NCI-H748 (cell line): ENCODE data around the gene PRKCD.

ENCODE experiments used
- DNase-seq: peaks from one replicate; lab custom pipeline; 2025; ENCODE audit not compliant: unreplicated experiment; lab: John Stamatoyannopoulos, UW

The PRKCD gene

DNA sequence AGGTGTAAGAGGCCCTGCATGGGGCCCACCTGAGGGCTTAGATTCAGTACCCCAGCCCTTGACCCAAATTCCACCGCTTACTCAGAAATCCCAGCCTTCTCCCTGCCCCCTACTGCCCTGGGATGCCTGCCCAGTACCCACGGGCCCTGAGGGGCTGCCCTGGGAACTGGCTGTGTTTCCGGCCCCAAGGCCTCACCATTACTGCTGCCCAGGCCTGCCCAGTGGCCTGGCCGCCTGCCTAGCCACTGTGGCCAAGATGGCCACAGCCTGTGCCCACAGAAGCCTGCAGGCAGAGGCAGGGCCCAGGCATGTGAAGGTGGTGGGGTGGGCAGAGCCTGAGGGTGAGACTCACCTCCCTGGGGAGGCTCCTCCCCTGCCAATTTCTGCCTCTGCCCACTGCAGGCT is 6.1 kb upstream of the PRKCD start:
- no peak for DNase-seq

DNA sequence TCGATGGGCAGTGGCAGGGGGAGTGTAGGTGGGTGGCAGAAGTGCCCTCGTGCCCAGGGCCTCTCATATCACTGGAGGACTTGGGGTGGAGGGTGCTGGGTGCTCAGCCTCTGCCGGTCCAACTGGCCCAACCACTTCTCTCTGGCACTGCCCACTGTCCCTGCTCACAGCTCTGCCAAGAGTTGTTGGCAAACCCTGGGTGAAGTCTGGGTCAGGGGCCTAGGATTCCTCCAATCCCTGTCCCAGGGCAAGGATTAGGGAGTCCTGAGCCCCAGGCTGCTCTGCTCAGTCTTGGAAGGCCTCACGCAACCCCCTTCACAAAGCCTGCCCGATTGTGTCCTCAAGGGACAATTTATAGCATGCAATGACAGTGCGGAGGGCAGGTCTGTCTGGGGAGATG is 5.2 kb upstream of the PRKCD start:
- no peak for DNase-seq

GRCh38 chr3:53156368-53156834 is 4.6 kb upstream of the PRKCD start:
- DNase-seq, result no peak

DNA sequence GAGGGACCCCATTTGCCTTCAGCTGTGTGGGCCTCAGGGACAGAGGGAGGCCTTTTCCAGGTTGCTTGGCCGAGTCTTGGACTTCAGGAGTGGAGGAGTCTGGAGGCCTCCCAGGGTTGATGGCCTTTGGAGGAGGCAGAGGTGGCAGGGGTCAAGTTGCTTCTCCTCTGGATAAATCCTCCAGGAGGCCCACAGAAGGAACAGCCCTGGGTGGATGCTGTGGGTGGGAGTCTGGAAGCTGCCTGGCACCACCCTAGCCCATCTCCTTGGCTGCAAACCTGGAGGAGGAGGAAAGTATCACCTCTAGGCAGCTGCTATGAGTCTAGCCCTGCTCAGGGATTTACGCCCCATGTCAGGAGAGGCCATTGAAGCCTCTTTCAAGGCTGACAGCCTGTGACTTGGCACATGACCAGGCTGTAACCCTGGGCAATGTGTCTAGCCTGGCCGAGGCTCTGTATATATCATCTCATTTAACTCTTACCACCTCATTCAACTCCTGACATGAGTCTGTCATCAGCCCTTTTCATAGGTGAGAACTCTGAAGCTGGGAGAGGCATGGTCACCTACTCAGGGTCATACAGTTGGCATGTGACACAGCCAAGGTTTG is 2.9 kb upstream of the PRKCD start:
- DNase-seq, result no peak

- no peak for DNase-seq
These were observed 2.2 kb upstream of the PRKCD start for GRCh38 chr3:53158765-53159155.

GRCh38 chr3:53159156-53160060 is 1.6 kb upstream of the PRKCD start:
- no peak for DNase-seq

- DNase-seq, result no peak
These were observed 849 bp upstream of the PRKCD start for GRCh38 chr3:53160061-53160659.

- DNase-seq, result no peak
These were observed 426 bp downstream of the PRKCD start for GRCh38 chr3:53161450-53161819.

DNA sequence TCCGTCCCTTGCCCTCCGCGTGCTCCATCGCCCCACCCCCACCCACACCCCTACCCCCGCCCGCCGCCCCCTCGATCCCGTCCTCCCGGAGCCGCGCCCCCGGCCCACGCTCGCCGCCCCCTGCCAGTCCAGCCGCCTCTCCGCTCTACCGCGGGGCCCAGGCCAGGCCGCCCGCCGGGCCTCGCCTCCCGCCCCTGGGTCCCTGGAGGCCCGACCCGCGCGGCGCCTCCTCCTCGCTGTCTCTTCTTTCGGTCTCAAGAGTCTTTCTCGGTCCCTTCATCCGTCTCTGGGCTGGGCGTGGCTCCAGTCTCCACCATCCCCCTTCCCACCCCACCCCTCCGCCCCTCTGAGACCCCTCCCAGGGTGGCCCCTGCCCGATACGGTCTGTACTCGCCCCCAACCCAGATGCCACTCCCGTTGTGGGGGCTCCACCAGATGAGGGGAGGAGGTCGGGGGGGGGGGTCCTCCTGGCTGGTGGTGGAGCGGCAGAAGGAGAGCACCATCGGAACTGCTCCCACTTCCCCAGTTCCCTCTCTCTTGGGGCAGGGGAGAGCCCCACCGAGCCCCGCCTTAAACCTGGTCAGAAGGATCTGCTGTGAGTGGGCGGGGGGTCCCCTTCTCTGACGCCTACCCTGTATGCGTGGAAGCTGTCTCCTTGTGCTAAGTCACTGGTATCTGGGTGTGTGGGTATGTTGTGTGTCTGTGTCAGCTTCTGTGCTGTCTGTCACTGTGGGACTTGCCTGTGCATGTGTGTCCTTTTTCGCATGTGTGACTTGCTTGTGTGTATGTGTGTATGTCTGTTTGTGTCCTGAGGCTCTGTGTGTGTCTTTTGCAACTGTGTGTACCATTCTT is 1.0 kb downstream of the PRKCD start:
- peak; percentile 50 for DNase-seq

DNA sequence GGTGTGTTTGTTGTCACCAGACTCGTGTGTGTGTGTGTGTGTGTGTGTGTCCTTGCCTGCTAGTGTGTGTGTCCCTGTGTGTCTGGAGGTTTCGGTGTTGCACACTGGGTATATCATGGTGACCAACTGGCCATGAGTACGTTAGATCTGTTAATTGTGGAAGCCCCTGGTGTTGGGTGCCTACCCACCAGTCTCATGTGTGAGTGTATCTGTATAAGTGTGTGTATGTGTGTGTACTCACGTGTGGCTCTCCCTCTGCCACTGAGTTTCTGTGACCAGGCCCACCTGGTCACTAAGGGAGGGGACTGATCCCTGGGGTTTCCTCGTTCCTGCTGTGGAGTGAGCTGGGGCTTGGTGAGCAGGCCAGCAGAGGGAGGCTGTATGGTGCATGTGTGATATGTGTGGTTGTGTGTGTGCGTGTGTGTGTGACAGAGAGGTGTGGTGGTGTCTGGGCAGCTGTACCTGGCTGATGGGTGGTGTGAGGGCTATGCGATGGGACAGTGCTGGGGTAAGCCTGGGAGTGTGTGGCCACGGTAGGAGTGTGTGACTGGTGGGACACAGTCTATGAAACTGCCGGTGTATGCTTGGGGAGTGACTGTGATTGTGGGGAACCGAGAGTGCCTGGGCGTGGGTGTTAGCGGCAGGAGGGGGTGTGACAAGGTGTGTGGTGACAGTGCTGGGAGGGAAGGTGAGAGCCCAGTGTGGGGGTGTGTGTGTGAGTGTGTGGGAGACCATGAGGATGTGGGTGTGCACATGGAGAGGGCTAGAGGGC is 1.8 kb downstream of the PRKCD start:
- no peak for DNase-seq

DNA sequence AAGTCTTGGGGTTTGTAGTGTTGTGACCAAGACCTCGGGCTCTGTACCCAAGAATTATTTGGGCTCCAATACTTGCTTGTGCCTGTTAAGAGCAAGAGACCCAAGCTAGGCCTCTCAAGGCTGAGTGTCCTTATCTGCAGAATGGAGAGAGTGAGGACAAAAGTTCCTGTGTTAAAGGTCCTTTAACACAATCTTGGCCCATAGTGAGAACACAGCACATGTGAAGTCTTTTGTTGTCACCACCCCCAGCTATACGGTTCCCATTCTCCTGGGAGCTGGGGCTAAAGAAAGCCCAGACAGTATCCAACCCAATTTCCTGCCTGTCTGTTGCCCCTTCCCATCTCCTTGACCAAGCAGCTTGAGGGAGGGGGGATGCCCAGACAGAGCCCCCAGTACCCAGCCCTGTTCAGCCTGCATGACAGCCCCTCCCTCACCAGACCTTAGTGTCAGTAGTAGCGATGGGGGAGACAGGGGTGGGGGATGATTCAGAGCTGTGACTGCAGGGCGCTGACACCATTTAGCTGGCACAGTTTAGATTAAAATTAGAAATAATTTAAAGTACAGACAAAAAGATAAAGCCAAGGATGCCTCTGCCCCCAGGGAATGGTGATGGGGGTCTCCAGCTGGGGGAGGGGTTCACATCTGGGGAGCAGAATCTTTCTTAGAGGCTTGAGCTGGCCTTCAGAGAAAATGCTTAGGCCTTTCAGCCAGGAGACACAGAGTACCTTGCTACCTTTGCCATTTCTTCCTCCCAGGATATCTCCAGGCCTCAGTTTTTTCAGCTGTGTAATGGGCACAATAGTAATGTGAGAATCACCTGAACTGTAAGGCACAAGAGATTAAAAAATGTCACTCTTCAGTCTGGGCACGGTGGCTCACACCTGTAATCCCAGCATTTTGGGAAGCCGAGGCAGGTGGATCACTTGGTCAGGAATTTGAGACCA is 2.7 kb downstream of the PRKCD start:
- no peak for DNase-seq

DNA sequence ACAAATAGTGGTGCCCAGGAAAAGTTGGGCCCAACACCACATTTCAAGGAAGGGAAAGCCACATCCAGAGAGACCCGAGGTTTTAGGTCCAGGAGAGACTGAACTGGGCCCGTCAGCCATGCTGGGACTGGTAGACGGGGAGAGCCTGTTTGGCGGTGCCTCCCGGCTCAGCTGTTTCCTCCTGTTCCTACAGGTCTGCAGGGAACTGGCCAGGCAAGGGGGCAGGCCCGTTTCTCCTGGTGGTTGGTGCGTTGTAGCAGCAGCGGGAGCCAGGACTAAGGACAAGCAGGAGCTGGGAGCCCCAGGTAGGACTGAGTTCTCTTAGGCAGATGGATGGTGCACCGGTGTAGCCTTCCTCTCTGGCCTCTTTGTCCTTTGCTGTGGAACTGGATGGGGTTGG is 3.9 kb downstream of the PRKCD start:
- no peak for DNase-seq

DNA sequence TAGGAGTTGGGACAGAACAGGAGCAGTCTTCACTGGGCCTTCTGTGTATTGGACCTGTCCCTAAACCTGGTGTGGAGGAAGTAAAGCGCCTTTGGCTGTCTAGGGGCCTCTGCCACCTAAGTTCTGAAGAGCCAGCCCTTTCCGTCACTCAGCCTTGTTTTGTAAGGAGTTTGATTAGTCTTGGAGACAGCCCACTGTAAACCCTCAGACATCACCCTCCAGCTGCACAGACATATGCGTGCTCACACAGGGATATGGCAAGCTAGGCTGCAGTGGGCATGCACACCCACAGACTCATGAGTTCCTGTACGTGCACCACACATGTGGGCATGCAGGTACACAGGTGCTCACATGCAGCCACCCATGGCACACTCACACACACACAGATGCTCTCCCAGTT is 5.2 kb downstream of the PRKCD start:
- DNase-seq, result no peak

DNA sequence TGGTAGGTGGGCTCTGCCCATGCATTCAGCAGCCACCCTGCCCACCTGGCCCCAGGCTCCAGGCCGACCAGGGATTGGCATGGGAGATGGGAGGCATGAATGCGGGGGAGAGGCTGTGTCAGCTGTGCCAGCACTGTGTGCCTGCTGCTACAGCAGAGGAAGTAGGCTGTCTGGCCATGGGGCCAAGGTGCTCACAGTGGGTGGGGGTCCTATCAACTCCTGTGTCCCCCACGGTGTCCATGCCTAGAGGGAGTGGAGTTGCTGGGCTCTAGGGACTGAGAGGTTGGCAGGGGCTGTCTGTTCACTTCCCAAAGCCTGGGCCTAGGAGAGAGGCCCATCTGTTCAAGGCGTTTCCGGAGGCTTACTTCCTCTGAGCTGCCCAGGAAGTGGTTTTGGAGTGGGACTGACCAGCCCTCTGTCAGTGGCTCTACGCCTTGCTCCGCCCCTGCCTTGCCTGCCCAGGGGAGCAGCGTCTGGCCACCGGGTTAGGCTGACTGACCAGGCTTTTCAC is 5.8 kb downstream of the PRKCD start:
- no peak for DNase-seq

GRCh38 chr3:53167418-53168174 is 6.6 kb downstream of the PRKCD start:
- no peak for DNase-seq

DNA sequence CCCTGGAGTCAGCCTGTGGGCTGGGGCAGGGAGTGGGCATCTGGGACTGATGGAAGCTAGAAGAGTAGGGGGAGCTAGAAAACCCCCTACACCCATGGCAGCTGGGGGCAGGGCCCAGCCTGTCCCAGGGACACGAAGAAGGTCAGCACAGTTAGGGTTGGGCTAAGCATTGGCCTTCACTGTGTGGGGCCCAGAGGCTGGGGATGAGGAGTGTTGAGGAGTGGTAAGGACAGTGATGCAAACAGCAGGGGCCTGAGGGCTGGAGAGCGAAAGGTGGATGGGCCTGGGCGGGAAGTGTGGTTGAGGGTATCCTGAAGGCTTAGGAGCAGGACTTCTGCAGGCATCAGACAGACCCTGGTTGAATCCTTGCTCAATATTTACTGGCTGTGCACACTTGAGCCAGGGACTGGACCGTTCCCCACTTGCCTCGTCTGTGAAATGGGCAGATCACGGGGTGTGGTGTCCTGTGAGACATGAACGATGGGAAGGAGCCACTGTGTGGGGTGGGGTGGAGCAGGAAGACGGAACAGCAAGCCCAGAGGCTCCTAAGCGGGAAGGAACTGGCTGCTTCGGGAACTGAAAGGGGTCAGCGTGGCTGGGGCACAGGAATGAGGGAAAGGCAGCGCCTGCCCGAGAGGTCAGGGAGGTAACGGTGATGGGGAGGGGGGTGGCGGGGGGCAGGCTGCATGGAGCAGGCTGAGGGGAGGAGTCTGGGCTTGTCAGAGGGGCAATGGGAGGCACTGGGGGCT is 7.3 kb downstream of the PRKCD start:
- no peak for DNase-seq

DNA sequence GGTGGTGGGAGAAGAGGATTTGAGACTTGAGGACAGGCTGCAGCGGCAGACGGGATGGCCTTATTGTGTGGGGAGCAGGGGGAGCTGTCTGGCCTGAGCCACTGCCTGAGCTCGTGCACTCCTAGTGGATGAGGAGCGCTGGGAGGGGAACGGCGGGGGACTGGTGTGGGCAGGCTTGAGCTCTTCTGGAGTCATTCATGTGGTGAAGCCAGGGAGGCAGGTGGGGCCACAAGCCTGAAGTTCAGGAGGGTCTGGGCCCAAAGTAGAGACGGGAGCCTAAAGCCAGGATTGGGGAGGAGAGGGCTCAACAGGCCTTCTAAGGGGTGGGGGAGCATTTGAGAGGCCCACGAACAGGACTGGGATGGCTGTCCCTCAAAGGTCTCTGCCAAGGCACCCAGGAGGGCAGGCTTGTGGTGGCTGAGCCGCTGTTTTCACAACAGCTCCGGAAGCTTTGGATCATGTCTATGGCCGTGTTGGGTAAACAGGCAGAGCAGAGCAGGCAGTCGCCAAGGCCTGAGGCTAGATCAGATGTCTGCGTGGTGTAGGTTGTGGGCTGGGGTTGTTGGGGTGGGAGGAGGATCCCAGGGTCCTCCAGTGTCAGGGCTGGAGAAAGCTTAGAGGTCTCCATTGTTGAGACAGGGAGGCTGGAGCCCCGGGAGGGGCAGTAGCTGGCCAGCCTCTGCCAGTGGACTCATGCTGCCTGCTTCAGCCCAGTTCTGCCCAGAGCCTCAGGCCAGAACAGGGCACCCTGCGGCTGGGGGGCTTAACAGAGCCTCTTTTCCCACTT is 8.2 kb downstream of the PRKCD start:
- DNase-seq, result no peak
